ENCODE results near the gene ANKUB1.
A peak's percentile ranks its signal among the peaks of the same experiment; 100 is the strongest.

Gene ANKUB1

GRCh38 chr3:149808209-149808829 is 16.0 kb upstream of the ANKUB1 start:
- peak; percentile 80 for DNase-seq

- no peak for DNase-seq
Observed at GRCh38 chr3:149806171-149806778, 13.9 kb upstream of the ANKUB1 start.

- no peak for DNase-seq
Observed at GRCh38 chr3:149801639-149802038, 9.3 kb upstream of the ANKUB1 start.

- no peak for DNase-seq
Observed at GRCh38 chr3:149801195-149801594, 8.8 kb upstream of the ANKUB1 start.

GRCh38 chr3:149800693-149801092 is 8.3 kb upstream of the ANKUB1 start:
- DNase-seq, result no peak

- no peak for DNase-seq
Observed at GRCh38 chr3:149796026-149796425, 3.7 kb upstream of the ANKUB1 start.

GRCh38 chr3:149790698-149791097 is 1.7 kb downstream of the ANKUB1 start:
- DNase-seq, result no peak

GRCh38 chr3:149790268-149790667 is 2.1 kb downstream of the ANKUB1 start:
- peak; percentile 80 for DNase-seq

- DNase-seq, result peak; percentile 71
Observed at GRCh38 chr3:149784064-149784704, 8.2 kb downstream of the ANKUB1 start.

GRCh38 chr3:149783576-149783975 is 8.8 kb downstream of the ANKUB1 start:
- peak; percentile 83 for DNase-seq

- no peak for DNase-seq
Observed at GRCh38 chr3:149781741-149782140, 10.6 kb downstream of the ANKUB1 start.

GRCh38 chr3:149781211-149781610 is 11.1 kb downstream of the ANKUB1 start:
- DNase-seq, result no peak

- DNase-seq, result no peak
Observed at GRCh38 chr3:149777414-149778214, 14.7 kb downstream of the ANKUB1 start.

- DNase-seq, result no peak
Observed at GRCh38 chr3:149776170-149776569, 16.2 kb downstream of the ANKUB1 start.

- no peak for DNase-seq
Observed at GRCh38 chr3:149772861-149773260, 19.5 kb downstream of the ANKUB1 start.

- DNase-seq, result peak; percentile 50
Observed at GRCh38 chr3:149771652-149772271, 20.6 kb downstream of the ANKUB1 start.

- DNase-seq, result no peak
Observed at GRCh38 chr3:149770246-149770645, 22.1 kb downstream of the ANKUB1 start.

GRCh38 chr3:149768704-149769103 is 23.6 kb downstream of the ANKUB1 start:
- no peak for DNase-seq

- no peak for DNase-seq
Observed at GRCh38 chr3:149767720-149768119, 24.6 kb downstream of the ANKUB1 start.

- DNase-seq, result peak; percentile 44
Observed at GRCh38 chr3:149765762-149766334, 26.5 kb downstream of the ANKUB1 start.

GRCh38 chr3:149764302-149764701 is 28.1 kb downstream of the ANKUB1 start:
- DNase-seq, result no peak

- DNase-seq, result no peak
Observed at GRCh38 chr3:149763565-149764195, 28.7 kb downstream of the ANKUB1 start.

Data from EL (cell line).